ENCODE results near the gene KCTD7.
A peak's percentile ranks its signal among the peaks of the same experiment; 100 is the strongest.

DNA sequence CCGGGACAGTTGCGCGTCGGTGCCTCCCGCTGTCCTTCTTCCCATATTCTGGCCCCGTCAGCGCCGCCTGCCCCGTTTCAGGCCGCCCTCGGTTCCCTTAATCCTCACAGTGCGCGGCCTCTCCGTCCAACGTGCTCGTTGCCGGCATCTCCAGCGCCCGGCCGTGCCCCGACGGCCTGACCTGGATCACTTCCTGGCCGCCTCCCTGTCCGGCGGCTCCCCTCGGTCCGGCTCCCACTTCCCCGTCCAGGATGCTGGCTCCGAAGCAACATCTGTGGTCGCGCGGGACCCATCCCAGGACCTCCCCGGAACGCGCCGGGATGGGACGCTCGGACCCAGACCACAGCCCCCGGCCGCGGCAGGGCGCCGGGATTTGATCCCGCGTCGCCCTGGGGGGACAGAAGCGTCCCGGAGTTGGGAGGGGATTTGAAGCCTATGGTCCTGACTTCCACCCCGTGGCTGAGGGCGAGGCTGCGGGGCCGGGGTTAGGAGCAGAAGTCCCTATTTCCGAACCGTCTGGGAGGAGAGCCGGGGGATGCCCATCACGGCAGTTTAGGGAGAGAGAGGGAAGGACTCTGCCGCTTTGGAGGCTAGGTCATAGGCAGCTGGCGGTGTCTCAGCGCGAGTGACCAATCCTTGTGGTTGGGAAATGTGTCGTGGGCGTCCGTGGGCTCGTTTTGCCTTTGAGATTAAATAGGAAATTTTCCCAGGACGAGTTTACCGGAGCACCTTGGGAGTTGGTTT lies 53.8 kb downstream of the KCTD7 start:
- no peak for TF ChIP-seq CTCF (IDR thresholded peaks at IDR 0.05; ENCODE audit: poor library complexity, severe bottlenecking)
- no peak for TF ChIP-seq EZH2 (IDR thresholded peaks at IDR 0.05; ENCODE audit: borderline replicate concordance, insufficient read depth, low read length, poor library complexity, severe bottlenecking)
- TF ChIP-seq SMC3 (conservative IDR thresholded peaks at IDR 0.05; ENCODE audit: poor library complexity), result no peak
- peak; percentile 41 for TF ChIP-seq MXI1 (conservative IDR thresholded peaks at IDR 0.05; ENCODE audit: poor library complexity, severe bottlenecking)
- TF ChIP-seq TAF1 (IDR thresholded peaks at IDR 0.05; ENCODE audit: low read depth), result no peak
- no peak for TF ChIP-seq POLR2AphosphoS5 (IDR thresholded peaks at IDR 0.05)
- TF ChIP-seq REST (IDR thresholded peaks at IDR 0.05; ENCODE audit: borderline replicate concordance), result no peak
- TF ChIP-seq RAD21 (conservative IDR thresholded peaks at IDR 0.05), result no peak
- TF ChIP-seq EP300 (conservative IDR thresholded peaks at IDR 0.05; ENCODE audit: poor library complexity, severe bottlenecking), result no peak
